HG03280 (cell line): ENCODE measurements around the gene GTPBP10.

Source experiments
- ATAC-seq: cut with Tn5 transposase; IDR thresholded peaks from one replicate; pipeline ENCODE4 v1.9.1; 2021; ENCODE audit warnings: mild to moderate bottlenecking, moderate library complexity; ENCODE audit not compliant: unreplicated experiment

GTPBP10 gene

GRCh38 chr7:90430614-90431460, 84.3 kb downstream of the GTPBP10 start:
- ATAC-seq: no peak

DNA sequence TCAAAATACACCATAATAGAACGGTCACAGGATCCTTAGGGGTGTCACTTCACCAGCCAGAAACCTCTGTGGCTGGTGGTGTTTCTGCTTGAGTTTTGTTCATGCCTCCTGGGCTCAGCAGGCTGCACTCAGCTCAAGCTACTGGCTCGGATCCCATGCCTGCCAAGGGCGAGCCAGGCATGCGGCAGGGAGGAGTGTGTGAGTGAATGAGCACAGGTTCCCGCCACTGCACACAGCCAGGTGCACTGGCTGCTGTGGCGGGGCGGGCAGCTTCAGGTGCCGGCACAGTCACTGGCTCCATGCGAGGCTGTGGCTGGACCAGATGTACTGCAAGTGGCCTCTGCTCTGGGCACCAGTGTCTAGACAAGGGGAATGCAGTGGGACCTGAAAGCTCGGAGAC, 86.2 kb downstream of the GTPBP10 start:
- ATAC-seq: no peak

- ATAC-seq: no peak
These were observed 86.7 kb downstream of the GTPBP10 start for GRCh38 chr7:90433221-90433620.
